K562 (cell line): ENCODE measurements around the gene SLC33A1. TPM values are rescaled to one million over a fixed set of nuclear protein-coding genes. Genes with fewer than 3 reads are reported as not detected.
A peak's percentile ranks its signal among the peaks of the same experiment; 100 is the strongest.

Source experiments
- ATAC-seq: fragments of 200-7000 bp; cut with Tn5 transposase; 3 replicates; pipeline ENCODE4 v1.9.1; 2020; ENCODE audit warnings: moderate library complexity
- BruUV-seq: library from RNA; stranded (reverse); fragments of 400-500 nt; replicated peaks from 2 replicates; lab custom pipeline; 2021; lab: Mats Ljungman, UMichigan
- CTCF ChIA-PET: fragments of 300-600 bp; formaldehyde crosslinking; extraction: SDS; loops from one replicate; lab custom pipeline; 2021; ENCODE audit warnings: low intra/inter-chr PET ratio; lab: Yijun Ruan, JAX
- POLR2A ChIA-PET: fragments of 300-600, 350-650 bp; sonication (Branson Sonifier 250); formaldehyde crosslinking; extraction: SDS; loops from one replicate; lab custom pipeline; 2021; ENCODE audit warnings: antibody characterized with exemption, inconsistent platforms; lab: Yijun Ruan, JAX
- DNase-seq, 4 experiments: peaks; one replicate each; pipeline versions ENCODE4 v3.0.0 to v3.0.0-alpha.2; 2011 to 2018; ENCODE audit warnings: low spot score in 3 of 4, mixed read lengths in 3 of 4; ENCODE audit errors: extremely low read depth in 1 of 4
- FAIRE-seq: peaks from 2 replicates; lab custom pipeline; 2011; peaks lifted over from hg19 to GRCh38; lab: Jason Lieb, UNC
- H2AFZ ChIP-seq: 2 replicates; pipeline ENCODE4 v1.6.0; 2011; ENCODE audit warnings: low read depth, low read length, control low read depth, inconsistent platforms
- H3K27ac ChIP-seq: fragments of 200-600 bp; 3 replicates; pipeline ENCODE4 v1.8.0; 2011; ENCODE audit warnings: low read depth, mild to moderate bottlenecking, control low read depth, inconsistent platforms, low read length, moderate library complexity, mixed read lengths; ENCODE audit errors: extremely low read depth
- H3K27me3 ChIP-seq, 2 experiments: fragments of 300-600 bp in 1 of 2; 2 replicates in 1 of 2; 3 replicates in 1 of 2; pipeline versions ENCODE4 v1.6.0 to v1.8.0; 2011; ENCODE audit warnings: inconsistent platforms in 2 of 2, low read length in 2 of 2, mild to moderate bottlenecking in 1 of 2, mixed read lengths in 1 of 2, moderate library complexity in 1 of 2; ENCODE audit not compliant: control insufficient read depth in 2 of 2, insufficient read depth in 2 of 2
- H3K36me3 ChIP-seq: fragments of 300-600 bp; 3 replicates; pipeline ENCODE4 v1.8.0; 2011; ENCODE audit warnings: mild to moderate bottlenecking, low read length, inconsistent platforms; ENCODE audit not compliant: control insufficient read depth, insufficient read depth
- H3K4me1 ChIP-seq, 2 experiments: fragments of 200-600 bp in 1 of 2; replicated peaks in 1 of 2; 2 replicates in 1 of 2; 3 replicates in 1 of 2; pipeline versions ENCODE4 v1.5.1 to v1.8.0; 2011; ENCODE audit warnings: inconsistent platforms in 2 of 2, low read length in 2 of 2, mild to moderate bottlenecking in 1 of 2, mixed read lengths in 1 of 2, moderate library complexity in 1 of 2; ENCODE audit not compliant: control insufficient read depth in 2 of 2, insufficient read depth in 2 of 2
- H3K4me2 ChIP-seq: 2 replicates; pipeline ENCODE4 v1.6.1; 2011; ENCODE audit warnings: low read length, control low read depth, inconsistent platforms, mixed read lengths; ENCODE audit not compliant: insufficient read depth
- H3K4me3 ChIP-seq: fragments of 200-600 bp; sonication (generic), shearing (Covaris generic); 2 replicates; pipeline ENCODE4 v1.5.1; 2016; ENCODE audit warnings: control low read depth, inconsistent platforms
- H3K79me2 ChIP-seq: fragments of 200-600 bp; 3 replicates; pipeline ENCODE4 v1.8.0; 2011; ENCODE audit warnings: low read length, inconsistent platforms; ENCODE audit not compliant: control insufficient read depth, insufficient read depth
- H3K9ac ChIP-seq, 2 experiments: 2 replicates each; pipeline versions ENCODE4 v1.6.0 to v1.6.1; 2011; ENCODE audit warnings: low read depth in 2 of 2, low read length in 2 of 2, control low read depth in 1 of 2, inconsistent platforms in 1 of 2, mild to moderate bottlenecking in 1 of 2, mixed read lengths in 1 of 2; ENCODE audit not compliant: insufficient read depth in 1 of 2
- H3K9me1 ChIP-seq: one replicate; pipeline ENCODE4 v1.6.0; 2011; ENCODE audit warnings: inconsistent platforms, mild to moderate bottlenecking, low read length, moderate library complexity; ENCODE audit not compliant: control insufficient read depth, insufficient read depth
- H3K9me3 ChIP-seq: replicated peaks from 2 replicates; pipeline ENCODE4 v1.5.1; 2011; ENCODE audit warnings: low read depth, low read length, inconsistent platforms; ENCODE audit not compliant: control insufficient read depth, insufficient read depth
- H4K20me1 ChIP-seq: replicated peaks from 2 replicates; pipeline ENCODE4 v1.6.1; 2011; ENCODE audit warnings: low read length, inconsistent platforms, mixed read lengths; ENCODE audit not compliant: control insufficient read depth, insufficient read depth
- CBX2 ChIP-seq: fragments of 200-600 bp; sonication (generic); IDR thresholded peaks from one replicate; pipeline ENCODE4 v1.6.1; 2012; ENCODE audit warnings: mild to moderate bottlenecking, low read length, inconsistent platforms; ENCODE audit not compliant: insufficient read depth, poor library complexity, severe bottlenecking
- CREB3 ChIP-seq: fragments of 450-650 bp; conservative IDR thresholded peaks from 2 replicates; pipeline ENCODE4 v1.6.1; 2016; ENCODE audit warnings: missing genetic modification characterization, low read depth, mild to moderate bottlenecking, missing compliant biosample characterization, moderate library complexity
- CSDE1 ChIP-seq, 2 experiments: fragments of 450-650 bp; IDR thresholded peaks; 2 replicates each; pipeline ENCODE4 v1.6.1; 2016; ENCODE audit warnings: mild to moderate bottlenecking in 1 of 2
- CXXC5 ChIP-seq: fragments of 250-450 bp; sonication (Bioruptor Pico); IDR thresholded peaks from 2 replicates; pipeline ENCODE4 v1.8.0; 2022; ENCODE audit warnings: inconsistent platforms, mild to moderate bottlenecking, moderate library complexity
- GABPA ChIP-seq: fragments of 200-800 bp; sonication (Bioruptor generic); conservative IDR thresholded peaks from 2 replicates; pipeline ENCODE4 v1.6.1; 2016; ENCODE audit warnings: low read depth, missing genetic modification characterization, missing compliant biosample characterization
- HNRNPH1 ChIP-seq: fragments of 200-400 bp; formaldehyde crosslinking; optimal IDR thresholded peaks from 2 replicates; pipeline ENCODE3; 2017; ENCODE audit warnings: low read depth, mild to moderate bottlenecking, low read length, moderate library complexity
- RNF2 ChIP-seq: sonication (generic); IDR thresholded peaks from 2 replicates; pipeline ENCODE4 v1.6.1; 2016
- SP2 ChIP-seq: IDR thresholded peaks from 2 replicates; pipeline ENCODE4 v1.6.1; 2011; ENCODE audit warnings: mild to moderate bottlenecking, low read depth, low read length, moderate library complexity; ENCODE audit not compliant: poor library complexity, severe bottlenecking; ENCODE audit errors: extremely low read depth
- TCF15 ChIP-seq: fragments of 250-450 bp; sonication (Bioruptor Pico); IDR thresholded peaks from 2 replicates; pipeline ENCODE4 v1.8.0; 2022; ENCODE audit warnings: moderate library complexity, mild to moderate bottlenecking, inconsistent platforms
- WGBS: fragments of 100-300 bp; shearing (Covaris generic); methylation state at CpG from one replicate; pipeline ENCODE4 v1.1.6; 2016; ENCODE audit warnings: low coverage, mixed read lengths; ENCODE audit not compliant: insufficient coverage; ENCODE audit errors: missing lambda C conversion rate; 5-methylcytosine and 5-hydroxymethylcytosine counted together
- in situ Hi-C: fragments of 300-500 bp; cut with MboI; formaldehyde crosslinking; loops from 4 replicates; pipeline ENCODE4 v1.15.0; 2018; ENCODE audit warnings: inconsistent platforms, mixed read lengths
- intact Hi-C: fragments of 100-400 bp; cut with micrococcal nuclease; formaldehyde crosslinking; loops from 2 replicates; pipeline ENCODE4 v1.14.2; 2022
- polyA plus RNA-seq, 8 experiments: library from polyadenylated mRNA; depleted of rRNA in 4 of 8; stranded (reverse) in 5 of 8; unstranded in 3 of 8; fragments of >200 nt; fragmentation: Nextera tagmentation in 2 of 8; fragmentation: Illumina TruSeq in 1 of 8; extraction: Ambion mirVana in 2 of 8; extraction: Trizol in 1 of 8; gene quantifications; 2 replicates each; pipeline versions ENCODE4 v1.2.1 to v1.2.3, GENCODE V29; 2011 to 2014; ENCODE audit warnings: inconsistent platforms in 1 of 8, missing spikeins in 1 of 8
- total RNA-seq, 7 experiments: library from RNA; depleted of rRNA in 6 of 7; stranded (reverse); fragments of >200 nt in 6 of 7; fragmentation: Illumina TruSeq in 2 of 7; extraction: Trizol in 2 of 7; gene quantifications; 2 replicates each; pipeline versions ENCODE4 v1.2.1 to v1.2.3, GENCODE V29; 2011 to 2021; ENCODE audit warnings: low replicate concordance in 1 of 7

SLC33A1 gene
- total and polyA plus RNA-seq, 9 of the 15 experiments (the other 6 are each of a cell fraction or from before 2014, with no cell fraction given) = 6.2 to 26.8 (median 19.6) TPM

GRCh38 chr3:155891321-155891720, 37.1 kb upstream of the SLC33A1 start:
- Histone ChIP-seq H3K9ac (peak overlapping the region in 1 of 2 experiments; percentile 33; a peak in 2 of 4 replicates), H3K79me2 (peaks cover 96% of the 10 kb centered on the region), H2AFZ (no peak overlapping the region), H3K27me3 (no peaks in the 10 kb centered on the region), H3K9me1 (no peaks in the 10 kb centered on the region), H3K9me3 (no peaks in the 10 kb centered on the region), H3K4me1 (peaks cover 22 to 32% of the 10 kb centered on the region in 2 experiments), H4K20me1 (0 out of 2 replicates have a peak, but pooled peaks cover 3% of the 10 kb centered on the region), H3K4me3 (no peak overlapping the region), H3K4me2 (peak overlapping the region; percentile 72; the same call in 1 of the 2 replicates), H3K27ac (peak overlapping the region; percentile 90; the same call in 2 of the 3 replicates), H3K36me3 (peaks cover 44% of the 10 kb centered on the region)
- 65% methylated on average over 4 of the region's 5 CpGs for WGBS
- in situ Hi-C loops (no loop called here), intact Hi-C loops (loop anchor here (2.0 kb wide), 1 partner anchor 19 kb away; no protein-coding TSS in a partner anchor)
- DNase-seq = no peak
- BruUV-seq = no TSS peak
- ATAC-seq = no peak
- ChIA-PET POLR2A (interaction anchor here (0.6 to 1.1 kb wide), 4 partner anchors 9 to 86 kb away, joined by 3 to 4 read pairs (median 3); partner anchors contain the start of gene C3orf33), CTCF (no interaction called here)
- FAIRE-seq = no peak
- TF ChIP-seq CSDE1 (IDR thresholded peaks at IDR 0.05) (0 out of 4 replicates have a peak, but pooled peaks of 1 of the 2 experiments have one; percentile 59), CBX2 (no peak), RNF2 (no peak), GABPA (tag) (0 out of 2 replicates have a peak, but pooled peaks have one; percentile 22), SP2 (no peak), HNRNPH1 (no peak), CREB3 (tag) (no peak), TCF15 (CRISPR knock-in tag) (no peak), CXXC5 (CRISPR knock-in tag) (peak; percentile 14; the same call in 1 of the 2 replicates)
